Chondrocyte (in vitro differentiated cells): ENCODE measurements around the gene ZNF487. TPM values are rescaled to one million over a fixed set of nuclear protein-coding genes. Genes with fewer than 3 reads are reported as not detected.

Experiments used
- DNase-seq: peaks from one replicate; pipeline ENCODE4 v3.0.0; 2021; ENCODE audit warnings: mixed read lengths, low spot score
- H3K27ac Mint-ChIP-seq: one replicate; pipeline ENCODE4 v1.8.0; 2021; ENCODE audit warnings: mild to moderate bottlenecking, moderate library complexity, mixed read lengths; ENCODE audit not compliant: unreplicated experiment
- H3K27me3 Mint-ChIP-seq: 2 replicates; pipeline ENCODE4 v1.8.0; 2021; ENCODE audit warnings: low read depth, mixed read lengths
- H3K36me3 Mint-ChIP-seq: 2 replicates; pipeline ENCODE4 v1.8.0; 2021; ENCODE audit warnings: low read depth, mixed read lengths
- H3K4me1 Mint-ChIP-seq: 2 replicates; pipeline ENCODE4 v1.8.0; 2021; ENCODE audit warnings: low read depth, mild to moderate bottlenecking, mixed read lengths
- H3K4me3 Mint-ChIP-seq: one replicate; pipeline ENCODE4 v1.8.0; 2021; ENCODE audit warnings: mild to moderate bottlenecking, moderate library complexity, mixed read lengths; ENCODE audit not compliant: unreplicated experiment
- H3K9me3 Mint-ChIP-seq: 2 replicates; pipeline ENCODE4 v1.8.0; 2021; ENCODE audit warnings: low read depth, mixed read lengths
- total RNA-seq: library from RNA; stranded (reverse); gene quantifications from 3 replicates; pipeline ENCODE4 v1.2.1, GENCODE V29; 2021
- TF ChIP-seq, protein P1 (sequence below): fragments of 200-600 bp; sonication (generic); IDR thresholded peaks from 2 replicates; pipeline ENCODE4 v1.5.0; 2021; ENCODE audit warnings: antibody characterized with exemption, mild to moderate bottlenecking, moderate library complexity

ZNF487 gene
- total RNA-seq, 1 donor from 2014 or later, result 2.7 TPM

DNA sequence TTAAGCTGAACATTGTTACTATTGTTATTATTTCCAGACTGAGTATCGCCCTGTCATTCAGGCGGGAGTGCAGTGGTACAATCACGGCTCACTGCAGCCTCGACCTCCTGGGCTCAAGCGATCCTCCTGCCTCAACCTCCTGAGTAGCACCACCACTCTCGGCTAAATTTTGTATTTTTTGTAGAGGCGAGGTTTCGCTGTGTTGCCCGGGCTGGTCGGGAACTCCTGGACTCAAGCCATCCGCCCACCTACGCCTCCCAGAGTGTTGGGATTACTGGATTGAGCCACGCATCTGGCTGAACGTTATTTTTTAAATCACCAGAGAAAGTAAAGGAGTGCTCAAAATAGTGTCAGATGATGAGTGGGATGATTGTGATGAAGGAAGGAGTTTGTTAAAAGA, 26.6 kb upstream of the ZNF487 start:
- no peaks in the 10 kb centered on the region for H3K36me3 Mint-ChIP-seq
- H3K4me3 Mint-ChIP-seq, result peak overlapping the region; percentile 92
- no peaks in the 10 kb centered on the region for H3K27me3 Mint-ChIP-seq
- H3K9me3 Mint-ChIP-seq, result no peaks in the 10 kb centered on the region
- H3K27ac Mint-ChIP-seq, result no peak overlapping the region
- no peak for DNase-seq
- peaks cover 21% of the 10 kb centered on the region for H3K4me1 Mint-ChIP-seq
- TF ChIP-seq, protein P1, sequence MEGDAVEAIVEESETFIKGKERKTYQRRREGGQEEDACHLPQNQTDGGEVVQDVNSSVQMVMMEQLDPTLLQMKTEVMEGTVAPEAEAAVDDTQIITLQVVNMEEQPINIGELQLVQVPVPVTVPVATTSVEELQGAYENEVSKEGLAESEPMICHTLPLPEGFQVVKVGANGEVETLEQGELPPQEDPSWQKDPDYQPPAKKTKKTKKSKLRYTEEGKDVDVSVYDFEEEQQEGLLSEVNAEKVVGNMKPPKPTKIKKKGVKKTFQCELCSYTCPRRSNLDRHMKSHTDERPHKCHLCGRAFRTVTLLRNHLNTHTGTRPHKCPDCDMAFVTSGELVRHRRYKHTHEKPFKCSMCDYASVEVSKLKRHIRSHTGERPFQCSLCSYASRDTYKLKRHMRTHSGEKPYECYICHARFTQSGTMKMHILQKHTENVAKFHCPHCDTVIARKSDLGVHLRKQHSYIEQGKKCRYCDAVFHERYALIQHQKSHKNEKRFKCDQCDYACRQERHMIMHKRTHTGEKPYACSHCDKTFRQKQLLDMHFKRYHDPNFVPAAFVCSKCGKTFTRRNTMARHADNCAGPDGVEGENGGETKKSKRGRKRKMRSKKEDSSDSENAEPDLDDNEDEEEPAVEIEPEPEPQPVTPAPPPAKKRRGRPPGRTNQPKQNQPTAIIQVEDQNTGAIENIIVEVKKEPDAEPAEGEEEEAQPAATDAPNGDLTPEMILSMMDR, result no peak

DNA sequence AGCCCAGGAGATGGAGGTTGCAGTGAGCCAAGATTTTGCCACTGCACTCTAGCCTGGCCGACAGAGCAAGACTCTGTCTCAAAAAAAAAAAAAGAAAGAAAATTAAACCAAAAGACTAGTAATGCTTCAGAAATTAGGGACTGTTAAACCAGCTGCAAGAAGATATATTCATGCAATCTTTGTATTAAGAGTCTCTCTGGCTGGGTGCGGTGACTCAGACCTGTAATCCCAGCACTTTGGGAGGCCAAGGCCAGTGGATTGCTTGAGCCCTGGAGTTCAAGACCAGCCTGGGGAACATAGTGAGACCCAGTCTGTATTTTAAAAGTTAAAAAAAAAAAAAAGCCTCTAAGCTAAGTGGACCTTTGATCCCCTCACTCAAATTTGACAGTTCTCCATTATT, 25.4 kb upstream of the ZNF487 start:
- Mint-ChIP-seq H3K27ac (no peak overlapping the region), H3K9me3 (no peaks in the 10 kb centered on the region), H3K27me3 (no peaks in the 10 kb centered on the region), H3K36me3 (no peaks in the 10 kb centered on the region), H3K4me3 (no peak overlapping the region), H3K4me1 (peaks cover 10% of the 10 kb centered on the region)
- TF ChIP-seq, protein P1, result no peak
- no peak for DNase-seq

DNA sequence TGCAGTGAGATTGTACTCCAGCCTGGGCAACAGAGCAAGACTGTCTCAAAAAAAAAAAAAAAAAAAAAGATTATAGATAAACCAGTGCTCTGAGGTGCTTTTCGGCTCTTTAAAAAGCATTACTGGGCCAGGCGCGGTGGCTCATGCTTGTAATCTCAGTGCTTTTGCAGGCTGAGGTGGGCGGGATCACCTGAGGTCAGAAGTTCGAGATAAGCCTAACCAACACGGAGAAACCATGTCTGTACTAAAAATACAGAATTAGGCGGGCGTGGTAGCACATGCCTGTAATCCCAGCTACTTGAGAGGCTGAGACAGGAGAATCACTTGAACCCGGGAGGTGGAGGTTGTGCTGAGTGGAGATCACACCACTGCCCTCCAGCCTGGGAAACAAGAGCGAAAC, 21.4 kb upstream of the ZNF487 start:
- Mint-ChIP-seq H3K36me3 (no peaks in the 10 kb centered on the region), H3K27me3 (no peaks in the 10 kb centered on the region), H3K27ac (no peak overlapping the region), H3K4me3 (no peak overlapping the region), H3K4me1 (peaks cover 6% of the 10 kb centered on the region), H3K9me3 (no peaks in the 10 kb centered on the region)
- DNase-seq, result no peak
- TF ChIP-seq, protein P1, result no peak

DNA sequence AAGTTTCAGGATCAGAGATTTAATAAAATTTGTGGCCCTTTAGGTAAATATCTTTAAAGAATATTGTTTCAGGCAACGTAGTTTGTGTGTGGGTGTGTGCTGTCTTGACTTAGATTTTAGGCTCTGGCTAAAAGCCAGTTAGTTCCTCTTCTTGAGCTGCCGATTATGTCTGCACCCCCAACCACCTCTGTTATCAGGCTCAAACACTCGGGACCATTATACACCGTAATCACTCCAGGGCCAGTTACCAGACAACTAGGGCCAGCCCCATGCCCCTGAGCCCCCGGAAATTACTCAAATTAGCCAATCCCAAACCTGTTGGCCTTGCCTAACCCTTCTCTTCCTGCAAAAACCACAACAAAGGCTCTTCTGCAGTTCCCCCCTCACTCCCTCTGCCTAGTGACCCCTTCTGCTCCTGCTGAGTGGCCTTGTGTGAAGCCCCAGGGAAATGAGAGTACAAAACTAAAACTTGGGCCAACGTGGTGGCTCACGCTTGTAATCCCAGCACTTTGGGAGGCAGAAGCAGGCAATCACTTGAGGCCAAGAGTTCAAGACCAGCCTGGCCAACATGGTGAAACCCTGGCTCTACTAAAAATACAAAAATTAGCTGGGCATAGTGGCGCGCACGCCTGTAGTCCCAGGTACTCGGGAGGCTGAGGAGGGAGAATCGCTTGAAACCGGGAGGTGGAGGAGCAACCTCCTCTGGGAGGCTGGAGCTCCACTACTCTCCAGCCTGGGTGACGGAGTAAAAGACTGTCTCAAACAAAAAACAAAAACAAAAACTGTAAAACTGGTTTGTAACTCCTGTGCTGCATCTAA, 18.8 kb upstream of the ZNF487 start:
- Mint-ChIP-seq H3K36me3 (no peaks in the 10 kb centered on the region), H3K4me1 (peaks cover 16% of the 10 kb centered on the region), H3K27me3 (no peaks in the 10 kb centered on the region), H3K9me3 (no peaks in the 10 kb centered on the region), H3K27ac (no peak overlapping the region), H3K4me3 (no peak overlapping the region)
- no peak for DNase-seq
- TF ChIP-seq, protein P1, result no peak

DNA sequence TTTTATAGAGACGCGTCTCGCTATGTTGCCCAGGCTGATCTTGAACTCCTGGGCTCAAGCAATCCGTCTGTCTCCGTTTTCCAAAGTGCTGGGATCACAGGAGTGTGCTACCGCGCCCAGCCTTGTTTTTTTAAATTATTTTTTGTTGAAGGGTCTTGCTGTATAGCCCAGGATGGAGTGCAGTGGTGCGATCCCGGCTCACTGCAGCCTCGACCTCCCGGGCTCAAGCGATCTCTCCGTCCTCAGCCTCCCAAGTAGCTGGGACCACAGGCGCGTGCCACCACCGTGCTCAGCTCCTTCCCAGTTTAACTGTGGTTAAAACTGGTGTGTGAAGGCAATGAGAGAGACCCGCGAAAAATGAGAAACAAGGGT, 16.9 kb upstream of the ZNF487 start:
- Mint-ChIP-seq H3K36me3 (no peaks in the 10 kb centered on the region), H3K4me1 (peaks cover 16% of the 10 kb centered on the region), H3K27me3 (no peaks in the 10 kb centered on the region), H3K4me3 (peak overlapping the region; percentile 87), H3K9me3 (no peaks in the 10 kb centered on the region), H3K27ac (peak overlapping the region; percentile 89)
- TF ChIP-seq, protein P1, result no peak
- DNase-seq, result no peak
